IPS DF 19.7 (cell line): ENCODE results near the gene ZNF316.

Experiments used
- DNase-seq: peaks from one replicate; pipeline ENCODE4 v3.0.0-alpha.2; 2013; ENCODE audit warnings: low read depth, low spot score

Gene ZNF316

GRCh38 chr7:6636741-6637543 lies at the start of gene ZNF316:
ZNF316 (plus strand) TSS chr7:6637318; CDS start chr7:6642410, 5,092 bp downstream.
- DNase-seq, result no peak

- no peak for DNase-seq
Observed at GRCh38 chr7:6588566-6588965, 48.6 kb upstream of the ZNF316 start.

- DNase-seq, result no peak
Observed at GRCh38 chr7:6589151-6589828, 47.8 kb upstream of the ZNF316 start.

- no peak for DNase-seq
Observed at GRCh38 chr7:6589829-6590644, 47.1 kb upstream of the ZNF316 start, which contains the start of gene INTS15. INTS15 (plus strand) TSS chr7:6590021; CDS start chr7:6590284, 263 bp downstream.

GRCh38 chr7:6590645-6591110 lies 46.4 kb upstream of the ZNF316 start:
- DNase-seq, result no peak

GRCh38 chr7:6600093-6600492 lies 37.0 kb upstream of the ZNF316 start:
- DNase-seq, result no peak

GRCh38 chr7:6604458-6604857 lies 32.7 kb upstream of the ZNF316 start:
- DNase-seq, result no peak

GRCh38 chr7:6606866-6607583 lies 30.1 kb upstream of the ZNF316 start:
- DNase-seq, result no peak

GRCh38 chr7:6607651-6608051 lies 29.5 kb upstream of the ZNF316 start:
- DNase-seq, result no peak

- no peak for DNase-seq
Observed at GRCh38 chr7:6608081-6608480, 29.0 kb upstream of the ZNF316 start.

- no peak for DNase-seq
Observed at GRCh38 chr7:6608794-6609193, 28.3 kb upstream of the ZNF316 start.

GRCh38 chr7:6612819-6613218 lies 24.3 kb upstream of the ZNF316 start:
- no peak for DNase-seq

- DNase-seq, result no peak
Observed at GRCh38 chr7:6613706-6614105, 23.4 kb upstream of the ZNF316 start.

GRCh38 chr7:6614953-6615722 lies 22.0 kb upstream of the ZNF316 start, which contains the start of gene ZNF853:
ZNF853 (plus strand) TSS chr7:6615610; CDS start chr7:6616175, 565 bp downstream.
- no peak for DNase-seq

- no peak for DNase-seq
Observed at GRCh38 chr7:6615723-6616555, 21.2 kb upstream of the ZNF316 start.

- DNase-seq, result no peak
Observed at GRCh38 chr7:6616854-6617643, 20.1 kb upstream of the ZNF316 start.

GRCh38 chr7:6618621-6619020 lies 18.5 kb upstream of the ZNF316 start:
- no peak for DNase-seq

- no peak for DNase-seq
Observed at GRCh38 chr7:6619961-6620360, 17.2 kb upstream of the ZNF316 start.
